GM19025 (cell line): Measurements from ENCODE around the gene SMYD3.

ENCODE experiments used
- ATAC-seq: cut with Tn5 transposase; IDR thresholded peaks from one replicate; pipeline ENCODE4 v1.9.1; 2021; ENCODE audit warnings: mild to moderate bottlenecking, low read depth, moderate library complexity; ENCODE audit not compliant: unreplicated experiment

Gene SMYD3

GRCh38 chr1:246158131-246158530 is 348.9 kb downstream of the SMYD3 start:
- ATAC-seq, result no peak

DNA sequence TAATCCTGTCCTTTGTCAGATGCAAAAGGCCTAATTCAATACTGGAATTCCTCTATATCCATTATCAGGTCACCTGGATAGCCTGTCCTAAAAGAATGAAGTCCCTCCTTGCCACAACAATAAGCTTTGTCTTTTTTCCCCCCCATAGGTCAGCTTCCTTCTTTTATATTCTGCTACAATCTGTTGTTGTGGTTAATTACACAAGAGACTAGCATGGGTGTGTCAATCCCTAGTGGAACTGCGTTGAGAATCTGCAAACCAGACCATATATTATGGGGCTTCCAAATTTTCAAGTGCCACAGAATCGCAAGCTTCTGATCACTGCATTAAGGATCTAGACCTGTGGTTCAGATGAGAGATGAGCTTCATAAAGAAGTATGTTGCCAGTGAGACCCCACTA is 349.6 kb downstream of the SMYD3 start:
- ATAC-seq, result no peak

- ATAC-seq, result no peak
Observed at GRCh38 chr1:246156847-246157246, 350.2 kb downstream of the SMYD3 start.

GRCh38 chr1:246155923-246156322 is 351.2 kb downstream of the SMYD3 start:
- ATAC-seq, result no peak

DNA sequence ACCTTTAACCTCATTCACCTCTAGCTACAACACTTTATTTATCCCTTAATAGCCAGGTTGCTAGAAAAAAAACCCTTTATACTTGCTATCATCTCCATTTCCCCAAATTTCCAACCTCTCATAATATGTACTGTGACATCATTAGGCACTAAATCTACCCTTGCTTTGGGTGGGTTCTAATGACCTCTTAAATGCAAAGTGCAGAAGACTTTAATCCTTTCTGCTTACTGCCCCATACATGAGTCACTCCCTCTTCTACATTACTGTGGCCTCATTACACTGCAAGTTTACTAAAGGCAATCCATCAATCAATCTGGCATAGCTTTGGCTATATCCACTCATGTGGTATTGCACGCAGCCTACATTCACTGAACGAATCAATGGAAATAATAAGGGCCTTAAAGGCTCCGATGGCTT is 353.3 kb downstream of the SMYD3 start:
- no peak for ATAC-seq

DNA sequence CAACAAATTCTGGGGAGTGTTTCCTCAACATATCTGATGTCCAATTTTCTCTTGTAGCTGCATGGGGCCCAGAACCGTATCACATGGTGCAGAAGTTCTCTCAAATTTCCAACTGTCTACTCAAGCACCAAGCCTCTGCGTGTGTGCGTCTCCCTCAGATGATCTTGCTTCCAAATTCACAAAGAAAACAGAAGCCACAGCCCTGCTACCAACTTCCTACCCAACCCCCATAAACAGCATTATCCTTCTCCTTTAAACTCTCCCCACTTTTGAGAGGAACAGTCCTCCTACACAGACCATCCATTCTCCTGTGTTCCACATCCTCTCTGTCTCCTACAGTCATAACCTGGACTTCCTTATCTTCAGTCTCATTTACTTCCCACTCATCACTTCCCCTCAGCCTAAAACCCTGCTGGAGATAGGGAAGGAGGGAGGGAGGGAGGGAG is 354.1 kb downstream of the SMYD3 start:
- no peak for ATAC-seq

DNA sequence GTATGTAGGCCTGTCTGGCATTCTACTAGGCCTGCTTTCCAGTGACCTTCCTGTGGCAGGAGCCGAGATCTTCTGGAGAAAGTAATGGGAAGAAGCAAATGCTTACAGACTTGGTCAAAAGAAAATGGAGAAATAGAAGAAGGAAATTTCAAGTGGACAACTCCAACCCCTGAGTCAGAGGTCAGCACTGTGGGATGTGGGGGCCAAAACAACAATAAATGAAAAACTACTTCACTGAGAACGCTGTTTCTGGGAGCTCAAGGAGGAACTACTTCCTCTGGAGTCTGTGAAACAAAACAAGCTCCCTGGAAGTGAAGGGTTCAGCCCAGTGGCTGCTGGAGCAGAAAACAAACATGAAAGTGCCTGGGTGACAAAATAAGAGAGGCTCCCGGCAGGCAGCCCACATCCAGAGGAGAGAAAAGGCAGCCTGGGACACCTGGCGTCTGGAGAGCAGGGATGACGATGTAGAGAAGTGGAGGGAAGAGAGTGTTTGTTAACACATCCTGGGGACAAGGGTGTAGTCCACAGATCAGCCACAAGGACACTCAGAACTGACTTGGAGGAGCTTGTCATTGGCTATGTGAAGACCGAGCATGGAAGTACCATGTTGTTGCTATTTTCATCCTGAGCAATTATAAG is 355.2 kb downstream of the SMYD3 start:
- ATAC-seq, result no peak

DNA sequence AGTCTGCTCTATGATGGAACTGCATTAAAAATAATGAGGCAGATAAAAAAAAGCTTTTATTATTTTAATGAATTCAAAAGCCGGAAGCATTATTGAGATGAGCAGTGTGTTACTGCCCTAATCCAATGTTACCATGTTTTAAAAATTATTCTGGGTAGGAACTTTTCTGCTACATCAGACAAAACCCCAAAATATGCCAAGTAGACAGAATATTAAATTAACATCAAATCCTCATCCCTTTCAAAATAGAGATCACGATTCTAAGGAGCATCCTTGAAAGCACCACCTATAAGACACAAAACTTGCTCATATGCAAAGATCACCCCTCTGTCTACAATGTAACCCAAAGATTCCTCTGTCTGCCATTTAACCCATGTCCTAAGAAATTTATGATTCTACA is 357.5 kb downstream of the SMYD3 start:
- no peak for ATAC-seq

DNA sequence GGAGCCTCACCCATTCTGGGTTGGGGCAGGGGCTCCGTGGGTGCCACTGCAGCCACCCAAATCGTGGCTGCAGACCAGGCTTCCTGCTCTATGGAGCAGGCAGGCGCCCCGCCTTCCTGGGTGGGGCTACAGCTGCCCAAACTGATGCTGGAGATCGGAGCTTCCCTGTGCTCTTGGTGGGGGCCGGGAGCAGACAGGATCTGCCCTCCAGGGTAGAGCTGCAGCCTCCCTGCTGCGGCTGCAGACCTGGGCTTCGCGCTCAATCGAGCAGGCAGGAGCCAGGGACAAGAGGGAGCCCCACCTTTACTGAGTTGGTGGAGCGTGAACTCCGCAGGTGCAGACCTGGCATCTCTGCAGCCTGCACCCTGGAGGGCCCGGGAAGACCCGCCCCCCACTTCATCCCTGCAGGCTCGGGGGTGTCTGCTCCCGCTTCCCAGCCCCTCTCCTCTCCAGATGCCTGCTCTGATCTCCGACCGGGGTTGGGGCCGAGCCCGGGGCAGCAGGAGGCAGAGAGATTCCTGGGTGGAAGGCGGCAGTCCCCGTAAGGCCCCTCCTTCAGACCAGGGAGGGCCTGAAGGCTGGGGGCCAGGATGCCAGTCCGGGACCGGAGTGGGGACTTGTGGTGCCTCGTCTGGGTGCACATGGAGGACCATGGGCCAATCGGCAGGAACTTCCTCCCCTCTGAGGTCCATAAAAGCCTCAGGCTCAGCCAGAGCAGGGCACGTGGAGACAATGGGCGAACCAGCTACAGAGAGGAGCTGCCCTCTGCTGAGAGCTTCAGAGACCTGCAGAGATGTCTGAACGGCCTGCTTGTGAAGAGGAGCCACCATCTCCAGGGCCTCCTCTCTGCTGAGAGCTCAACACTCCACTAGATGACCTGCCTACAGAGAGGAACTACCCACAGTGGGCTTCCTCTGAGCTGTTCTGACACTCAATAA is 359.3 kb downstream of the SMYD3 start:
- no peak for ATAC-seq

- no peak for ATAC-seq
Observed at GRCh38 chr1:246146804-246147523, 360.1 kb downstream of the SMYD3 start.

GRCh38 chr1:246145900-246146299 is 361.2 kb downstream of the SMYD3 start:
- ATAC-seq, result no peak

DNA sequence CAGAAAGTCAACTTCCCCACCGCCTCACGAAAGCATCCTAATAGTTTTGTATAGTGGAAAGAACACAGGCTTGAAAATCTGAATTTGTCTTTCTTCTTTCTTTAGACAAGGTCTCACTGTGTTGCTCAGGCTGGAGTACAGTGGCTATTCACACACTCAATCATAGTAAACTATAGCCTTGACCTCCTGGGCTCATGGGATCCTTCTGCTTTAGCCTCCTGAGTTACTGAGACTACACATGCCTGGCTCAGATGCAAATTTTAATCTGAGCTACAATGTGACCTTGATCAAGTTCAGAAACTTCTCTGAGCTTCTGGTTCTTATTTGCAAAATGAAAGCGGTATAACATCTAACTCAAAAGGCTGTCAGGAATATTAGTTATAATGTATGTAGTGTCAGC is 362.1 kb downstream of the SMYD3 start:
- ATAC-seq, result no peak

GRCh38 chr1:246142320-246142893 is 364.7 kb downstream of the SMYD3 start:
- no peak for ATAC-seq

DNA sequence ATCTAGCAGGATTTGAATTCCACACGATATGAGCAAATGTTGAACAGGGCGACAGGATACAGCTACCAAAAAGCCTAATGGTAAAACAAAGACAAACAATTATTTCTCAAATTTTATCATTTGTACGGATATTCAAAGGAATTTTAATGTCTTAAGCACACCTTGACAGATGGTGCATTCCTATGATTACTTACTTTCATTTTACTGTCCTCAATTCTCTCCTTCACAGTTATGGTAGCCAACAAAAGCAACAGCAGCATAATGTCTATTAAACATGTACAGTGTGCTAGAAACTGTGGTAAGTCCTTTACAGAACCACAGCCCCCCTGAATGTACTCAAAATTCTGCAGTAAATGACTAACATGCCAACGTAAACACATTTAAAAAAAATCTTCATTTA is 365.8 kb downstream of the SMYD3 start:
- ATAC-seq, result no peak

GRCh38 chr1:246139745-246140182 is 367.3 kb downstream of the SMYD3 start:
- ATAC-seq, result no peak

DNA sequence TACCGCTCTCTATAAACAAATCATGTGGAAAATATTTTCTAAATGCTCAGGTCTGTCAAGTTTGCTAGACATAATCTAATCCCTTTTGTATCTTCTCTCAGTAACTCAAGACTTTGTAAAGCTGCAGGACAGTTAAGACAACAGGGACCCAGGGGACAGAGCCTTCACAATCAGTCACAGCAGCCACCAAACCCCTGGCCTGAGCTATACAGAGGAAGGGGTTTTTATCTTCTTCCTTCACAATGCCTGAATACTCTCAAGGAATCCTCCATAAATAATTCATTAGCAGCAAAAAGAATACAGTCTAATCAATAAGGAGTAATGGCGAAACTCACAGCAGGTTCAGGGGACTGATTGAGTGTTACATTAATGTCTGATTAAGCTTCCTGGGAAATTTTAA is 368.3 kb downstream of the SMYD3 start:
- ATAC-seq, result no peak

- ATAC-seq, result no peak
Observed at GRCh38 chr1:246136477-246136876, 370.6 kb downstream of the SMYD3 start.

GRCh38 chr1:246134789-246135188 is 372.3 kb downstream of the SMYD3 start:
- ATAC-seq, result no peak

DNA sequence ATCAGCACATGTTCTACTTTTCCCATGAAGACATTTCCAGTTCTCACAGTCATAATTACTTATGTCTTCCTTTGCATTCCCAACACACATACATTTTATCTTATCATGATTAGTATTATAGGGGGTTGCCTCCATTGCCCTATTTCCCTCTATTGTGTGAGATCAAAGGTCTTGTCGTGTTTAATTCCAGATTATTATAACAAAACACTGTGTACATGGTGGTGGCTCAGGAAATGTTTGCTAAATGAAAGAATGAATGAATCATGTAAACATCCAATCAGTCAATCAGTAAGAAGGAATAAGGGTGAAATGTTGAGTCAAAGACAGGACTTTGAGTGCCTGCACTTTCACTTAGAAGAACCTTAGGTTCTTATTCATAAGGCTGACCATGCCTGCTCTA is 376.0 kb downstream of the SMYD3 start:
- ATAC-seq, result no peak

- ATAC-seq, result no peak
Observed at GRCh38 chr1:246128494-246129069, 378.5 kb downstream of the SMYD3 start.
